Endothelial cell of umbilical vein (primary cell): Measurements from ENCODE around the gene ITGB8. TPM values are rescaled to one million over a fixed set of nuclear protein-coding genes. Genes with fewer than 3 reads are reported as not detected.

Source experiments
- BruUV-seq: library from RNA; stranded (reverse); fragments of 400-500 nt; replicated peaks from 2 replicates; lab custom pipeline; 2021; lab: Mats Ljungman, UMichigan
- CTCF ChIA-PET: fragments of 300-600, 350-600 bp; sonication (Branson Sonifier 250); formaldehyde crosslinking; loops from one replicate; lab custom pipeline; 2021; ENCODE audit warnings: antibody characterized with exemption, inconsistent platforms; lab: Charles Lee
- POLR2A ChIA-PET: fragments of 300-600, 350-600 bp; sonication (Branson Sonifier 250); formaldehyde crosslinking; loops from one replicate; lab custom pipeline; 2021; ENCODE audit warnings: antibody characterized with exemption, inconsistent platforms; lab: Charles Lee
- DNase-seq: peaks from one replicate; pipeline ENCODE4 v3.0.0-alpha.2; 2011; ENCODE audit warnings: low read depth, low spot score
- FAIRE-seq: peaks from 2 replicates; lab custom pipeline; 2011; peaks lifted over from hg19 to GRCh38; lab: Jason Lieb, UNC
- H2AFZ ChIP-seq: 2 replicates; pipeline ENCODE4 v1.6.0; 2012; ENCODE audit warnings: low read depth, low read length, control low read depth, inconsistent platforms
- H3K27ac ChIP-seq: 2 replicates; pipeline ENCODE4 v1.5.1; 2011; ENCODE audit warnings: low read depth, mild to moderate bottlenecking, control low read depth, low read length, moderate library complexity; ENCODE audit not compliant: insufficient read depth
- H3K27me3 ChIP-seq, 2 experiments: 2 replicates each; pipeline versions ENCODE4 v1.6.0 to v1.6.1; 2011; ENCODE audit warnings: low read length in 2 of 2, mixed read lengths in 1 of 2; ENCODE audit not compliant: control insufficient read depth in 2 of 2, insufficient read depth in 2 of 2
- H3K36me3 ChIP-seq, 2 experiments: 2 replicates in 1 of 2; 3 replicates in 1 of 2; pipeline ENCODE4 v1.5.1; 2011; ENCODE audit warnings: low read length in 2 of 2, mild to moderate bottlenecking in 1 of 2, moderate library complexity in 1 of 2; ENCODE audit not compliant: control insufficient read depth in 2 of 2, insufficient read depth in 2 of 2; ENCODE audit errors: extremely low read depth in 1 of 2
- H3K4me1 ChIP-seq: 3 replicates; pipeline ENCODE4 v1.5.1; 2011; ENCODE audit warnings: mild to moderate bottlenecking, low read length; ENCODE audit not compliant: control insufficient read depth, insufficient read depth; ENCODE audit errors: extremely low read depth
- H3K4me2 ChIP-seq: 2 replicates; pipeline ENCODE4 v1.6.1; 2011; ENCODE audit warnings: low read length, control low read depth, mixed read lengths; ENCODE audit not compliant: insufficient read depth
- H3K4me3 ChIP-seq, 3 experiments: fragments of 200-600 bp in 1 of 3; sonication (generic), shearing (Covaris generic) in 1 of 3; replicated peaks in 1 of 3; 2 replicates each; pipeline ENCODE4 v1.5.1; 2011 to 2016; ENCODE audit warnings: control low read depth in 3 of 3, low read length in 3 of 3, mild to moderate bottlenecking in 2 of 3, inconsistent platforms in 1 of 3, low read depth in 1 of 3, moderate library complexity in 1 of 3; ENCODE audit not compliant: insufficient read depth in 1 of 3
- H3K79me2 ChIP-seq: 2 replicates; pipeline ENCODE4 v1.6.0; 2012; ENCODE audit warnings: low read length, inconsistent platforms; ENCODE audit not compliant: control insufficient read depth, insufficient read depth
- H3K9ac ChIP-seq: replicated peaks from 2 replicates; pipeline ENCODE3; 2011; ENCODE audit warnings: low read length, control low read depth; ENCODE audit not compliant: insufficient read depth; ENCODE audit errors: extremely low read depth
- H3K9me1 ChIP-seq: replicated peaks from 3 replicates; pipeline ENCODE4 v1.6.0; 2011; ENCODE audit warnings: mild to moderate bottlenecking, low read length; ENCODE audit not compliant: control insufficient read depth, insufficient read depth; ENCODE audit errors: extremely low read depth
- H3K9me3 ChIP-seq: replicated peaks from 2 replicates; pipeline ENCODE4 v1.5.1; 2012; ENCODE audit warnings: low read length, inconsistent platforms; ENCODE audit not compliant: control insufficient read depth, insufficient read depth
- H4K20me1 ChIP-seq: replicated peaks from 2 replicates; pipeline ENCODE3; 2011; ENCODE audit warnings: mild to moderate bottlenecking, low read length; ENCODE audit not compliant: control insufficient read depth, insufficient read depth; ENCODE audit errors: extremely low read depth
- EZH2 ChIP-seq: IDR thresholded peaks from 2 replicates; pipeline ENCODE4 v1.6.1; 2012; ENCODE audit warnings: borderline replicate concordance, low read depth, mild to moderate bottlenecking, moderate library complexity, low read length, inconsistent platforms; ENCODE audit not compliant: severe bottlenecking
- FOS ChIP-seq: IDR thresholded peaks from 2 replicates; pipeline ENCODE4 v1.6.1; 2011; ENCODE audit warnings: mild to moderate bottlenecking, low read length, moderate library complexity, borderline replicate concordance; ENCODE audit not compliant: insufficient read depth
- GATA2 ChIP-seq: IDR thresholded peaks from 2 replicates; pipeline ENCODE4 v1.7.0; 2011; ENCODE audit warnings: low read depth, mild to moderate bottlenecking, moderate library complexity, mixed read lengths, low read length; ENCODE audit not compliant: insufficient read length, insufficient read depth
- JUN ChIP-seq: IDR thresholded peaks from 2 replicates; pipeline ENCODE4 v1.6.1; 2011; ENCODE audit warnings: borderline replicate concordance, low read depth; ENCODE audit not compliant: insufficient read length, insufficient read depth
- MYC ChIP-seq: IDR thresholded peaks from one replicate; pipeline ENCODE4 v1.6.1; 2011; ENCODE audit warnings: mild to moderate bottlenecking, low read depth, low read length
- POLR2A ChIP-seq: IDR thresholded peaks from 2 replicates; pipeline ENCODE4 v1.6.1; 2012; ENCODE audit warnings: low read depth, mild to moderate bottlenecking, control low read depth, low read length
- POLR2AphosphoS5 ChIP-seq: IDR thresholded peaks from 2 replicates; pipeline ENCODE4 v1.6.1; 2012; ENCODE audit warnings: low read depth, mild to moderate bottlenecking, control low read depth, low read length, moderate library complexity; ENCODE audit not compliant: insufficient read depth
- dilution Hi-C: fragments of 300-500 bp; cut with MboI; formaldehyde crosslinking; loops from one replicate; pipeline ENCODE4 v1.15.0; 2019; ENCODE audit warnings: low sequenced_read_pairs; ENCODE audit not compliant: extremely low pct_ligation_motif_present
- intact Hi-C: fragments of 100-400 bp; cut with micrococcal nuclease; formaldehyde crosslinking; loops from one replicate; pipeline ENCODE4 v1.10.0; 2022
- polyA plus RNA-seq, 4 experiments: library from polyadenylated mRNA; depleted of rRNA in 3 of 4; stranded (reverse) in 3 of 4; unstranded in 1 of 4; fragments of >200 nt; gene quantifications; 2 replicates each; pipeline versions ENCODE4 v1.2.1 to v1.2.3, GENCODE V29; 2011 to 2012; ENCODE audit warnings: missing spikeins in 1 of 4
- total RNA-seq: library from RNA; stranded (reverse); gene quantifications from 2 replicates; pipeline ENCODE4 v1.2.3, GENCODE V29; 2021
- TF ChIP-seq, protein P1 (sequence below): IDR thresholded peaks from 2 replicates; pipeline ENCODE4 v1.6.1; 2011; ENCODE audit not compliant: insufficient read depth, insufficient read length
- TF ChIP-seq, protein P2 (sequence below), 2 donors: IDR thresholded peaks; 1 replicate in 1 of 2; 2 replicates in 1 of 2; pipeline ENCODE4 v1.5.1; 2011; ENCODE audit warnings: low read length in 2 of 2, mild to moderate bottlenecking in 2 of 2, moderate library complexity in 2 of 2, control low read depth in 1 of 2, inconsistent platforms in 1 of 2, low read depth in 1 of 2; ENCODE audit not compliant: insufficient read depth in 1 of 2; ENCODE audit errors: extremely low read depth in 1 of 2

Gene ITGB8
- total and polyA plus RNA-seq, 2 donors (not counting 3 experiments of a cell fraction or from before 2014, with no cell fraction given): 2.9 to 8.2 TPM

DNA sequence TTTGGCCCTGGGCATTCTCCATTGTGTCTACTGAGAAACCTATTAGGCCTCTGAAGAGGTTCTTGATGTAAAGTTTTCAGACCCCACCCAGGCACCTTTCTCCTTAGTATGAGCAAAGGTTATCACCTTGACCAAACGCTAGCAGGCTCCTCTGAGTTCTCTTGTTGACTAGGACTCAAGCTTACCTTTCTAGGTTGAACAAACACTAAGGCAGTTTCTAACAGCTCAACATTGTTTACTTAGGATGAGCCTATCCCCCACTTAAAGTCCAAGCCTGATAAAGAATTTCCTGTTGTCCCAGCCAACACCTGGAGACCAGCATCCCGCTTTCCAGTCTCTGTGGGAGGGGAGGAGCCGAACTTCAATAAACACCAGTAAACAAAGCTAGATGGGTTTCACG lies 26.3 kb upstream of the ITGB8 start:
- Histone ChIP-seq H3K9me3 (no peaks in the 10 kb centered on the region), H3K4me3 (no peak overlapping the region), H3K4me2 (no peak overlapping the region), H3K9ac (no peak overlapping the region), H3K4me1 (peaks cover 19% of the 10 kb centered on the region), H2AFZ (no peak overlapping the region), H4K20me1 (no peaks in the 10 kb centered on the region), H3K9me1 (no peaks in the 10 kb centered on the region), H3K79me2 (no peaks in the 10 kb centered on the region), H3K27ac (no peak overlapping the region), H3K27me3 (no peaks in the 10 kb centered on the region), H3K36me3 (no peaks in the 10 kb centered on the region)
- POLR2A ChIA-PET: no interaction called here
- no TSS peak for BruUV-seq
- dilution Hi-C loops: loop anchor here (25.0 kb wide), 1 partner anchor 92 kb away; the partner anchor contains the start of gene MACC1
- FAIRE-seq (no peak), DNase-seq (no peak)
- TF ChIP-seq, protein P1, sequence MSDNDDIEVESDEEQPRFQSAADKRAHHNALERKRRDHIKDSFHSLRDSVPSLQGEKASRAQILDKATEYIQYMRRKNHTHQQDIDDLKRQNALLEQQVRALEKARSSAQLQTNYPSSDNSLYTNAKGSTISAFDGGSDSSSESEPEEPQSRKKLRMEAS: no peak
- no peak for TF ChIP-seq GATA2
- no peak for TF ChIP-seq MYC
- TF ChIP-seq FOS: no peak
- TF ChIP-seq POLR2AphosphoS5: no peak
- no peak for TF ChIP-seq POLR2A
- TF ChIP-seq, protein P2, sequence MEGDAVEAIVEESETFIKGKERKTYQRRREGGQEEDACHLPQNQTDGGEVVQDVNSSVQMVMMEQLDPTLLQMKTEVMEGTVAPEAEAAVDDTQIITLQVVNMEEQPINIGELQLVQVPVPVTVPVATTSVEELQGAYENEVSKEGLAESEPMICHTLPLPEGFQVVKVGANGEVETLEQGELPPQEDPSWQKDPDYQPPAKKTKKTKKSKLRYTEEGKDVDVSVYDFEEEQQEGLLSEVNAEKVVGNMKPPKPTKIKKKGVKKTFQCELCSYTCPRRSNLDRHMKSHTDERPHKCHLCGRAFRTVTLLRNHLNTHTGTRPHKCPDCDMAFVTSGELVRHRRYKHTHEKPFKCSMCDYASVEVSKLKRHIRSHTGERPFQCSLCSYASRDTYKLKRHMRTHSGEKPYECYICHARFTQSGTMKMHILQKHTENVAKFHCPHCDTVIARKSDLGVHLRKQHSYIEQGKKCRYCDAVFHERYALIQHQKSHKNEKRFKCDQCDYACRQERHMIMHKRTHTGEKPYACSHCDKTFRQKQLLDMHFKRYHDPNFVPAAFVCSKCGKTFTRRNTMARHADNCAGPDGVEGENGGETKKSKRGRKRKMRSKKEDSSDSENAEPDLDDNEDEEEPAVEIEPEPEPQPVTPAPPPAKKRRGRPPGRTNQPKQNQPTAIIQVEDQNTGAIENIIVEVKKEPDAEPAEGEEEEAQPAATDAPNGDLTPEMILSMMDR (IDR thresholded peaks at IDR 0.05; ENCODE audit: extremely low read depth in 1 of 2, insufficient read depth in 1 of 2, low read depth in 1 of 2, low read length in 2 of 2): no peak
- TF ChIP-seq EZH2: no peak
- no peak for TF ChIP-seq JUN
- intact Hi-C loops: no loop called here
- CTCF ChIA-PET: interaction anchor here (1.5 kb wide), 1 partner anchor 294 kb away, joined by 8 read pairs; no protein-coding TSS in a partner anchor
